Suprapubic skin (tissue), 4 donors: ENCODE measurements around the gene ICAM5.

Experiments used
- CTCF ChIP-seq, 2 donors: fragments of 200-600 bp in 1 of 2; fragments of 450-650 bp in 1 of 2; sonication (generic) in 1 of 2; IDR thresholded peaks; one replicate each; pipeline ENCODE4 v1.5.1; 2016 to 2019; ENCODE audit warnings: antibody characterized with exemption in 2 of 2, mild to moderate bottlenecking in 1 of 2, moderate library complexity in 1 of 2
- EP300 ChIP-seq: sonication (generic); formaldehyde crosslinking; IDR thresholded peaks from one replicate; pipeline ENCODE4 v1.6.1; 2017; ENCODE audit warnings: antibody characterized with exemption
- POLR2A ChIP-seq, 2 donors: fragments of 450-650 bp; IDR thresholded peaks; one replicate each; pipeline ENCODE4 v1.6.1; 2017; ENCODE audit warnings: antibody characterized with exemption in 2 of 2, mild to moderate bottlenecking in 2 of 2, moderate library complexity in 2 of 2
- POLR2AphosphoS5 ChIP-seq, 3 donors: sonication (generic); formaldehyde crosslinking; IDR thresholded peaks; one replicate each; pipeline ENCODE4 v1.6.1; 2017; ENCODE audit warnings: antibody characterized with exemption in 3 of 3

GRCh38 chr19:10286803-10287737 is 2.7 kb upstream of the ICAM5 start, which contains the start of gene ICAM4:
- TF ChIP-seq CTCF (IDR thresholded peaks at IDR 0.05), result no peak
- no peak for TF ChIP-seq POLR2A (IDR thresholded peaks at IDR 0.05)
- no peak for TF ChIP-seq POLR2AphosphoS5 (IDR thresholded peaks at IDR 0.05)
- no peak for TF ChIP-seq EP300
